Skeletal muscle satellite cell (primary cell): ENCODE results near the gene PAQR9.

Experiments used
- H3K27me3 ChIP-seq: 2 replicates; pipeline ENCODE4 v1.7.0; 2013; ENCODE audit warnings: low read length; ENCODE audit not compliant: control insufficient read depth, insufficient read depth
- H3K36me3 ChIP-seq: 2 replicates; pipeline ENCODE4 v1.7.0; 2013; ENCODE audit warnings: mild to moderate bottlenecking, control low read depth, low read length; ENCODE audit not compliant: insufficient read depth
- H3K4me1 ChIP-seq: 2 replicates; pipeline ENCODE4 v1.7.0; 2013; ENCODE audit warnings: low read length; ENCODE audit not compliant: control insufficient read depth, insufficient read depth
- H3K4me2 ChIP-seq: 2 replicates; pipeline ENCODE4 v1.7.0; 2013; ENCODE audit warnings: mild to moderate bottlenecking, low read length
- H3K4me3 ChIP-seq: 2 replicates; pipeline ENCODE4 v1.7.0; 2013; ENCODE audit warnings: low read length
- H3K9ac ChIP-seq: 2 replicates; pipeline ENCODE4 v1.7.0; 2013; ENCODE audit warnings: mild to moderate bottlenecking, low read depth, low read length, moderate library complexity
- H3K9me3 ChIP-seq: replicated peaks from 2 replicates; pipeline ENCODE4 v1.7.0; 2013; ENCODE audit warnings: mild to moderate bottlenecking, control low read depth, low read length

PAQR9 gene

DNA sequence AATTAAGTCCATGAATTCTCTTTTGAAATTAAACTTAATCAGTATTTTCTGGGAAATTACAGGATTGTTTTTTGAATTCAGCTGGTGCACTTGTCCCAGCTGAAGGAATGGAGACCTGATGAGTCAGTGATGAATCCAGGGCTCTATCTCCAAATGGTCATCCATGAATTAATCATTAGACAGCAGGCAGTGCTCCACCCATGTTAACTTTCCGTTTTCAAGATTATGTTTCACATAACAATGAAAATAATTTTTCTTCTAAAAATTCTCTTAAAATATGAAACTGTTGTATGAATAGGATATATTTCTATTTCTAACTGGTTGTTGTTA is 13.9 kb upstream of the PAQR9 start:
- H3K36me3 ChIP-seq = no peaks in the 10 kb centered on the region
- no peak overlapping the region for H3K9ac ChIP-seq
- H3K27me3 ChIP-seq = peaks cover 2% of the 10 kb centered on the region
- H3K4me2 ChIP-seq = no peak overlapping the region
- peaks cover 15% of the 10 kb centered on the region for H3K4me1 ChIP-seq
- no peaks in the 10 kb centered on the region for H3K9me3 ChIP-seq
- no peak overlapping the region for H3K4me3 ChIP-seq

DNA sequence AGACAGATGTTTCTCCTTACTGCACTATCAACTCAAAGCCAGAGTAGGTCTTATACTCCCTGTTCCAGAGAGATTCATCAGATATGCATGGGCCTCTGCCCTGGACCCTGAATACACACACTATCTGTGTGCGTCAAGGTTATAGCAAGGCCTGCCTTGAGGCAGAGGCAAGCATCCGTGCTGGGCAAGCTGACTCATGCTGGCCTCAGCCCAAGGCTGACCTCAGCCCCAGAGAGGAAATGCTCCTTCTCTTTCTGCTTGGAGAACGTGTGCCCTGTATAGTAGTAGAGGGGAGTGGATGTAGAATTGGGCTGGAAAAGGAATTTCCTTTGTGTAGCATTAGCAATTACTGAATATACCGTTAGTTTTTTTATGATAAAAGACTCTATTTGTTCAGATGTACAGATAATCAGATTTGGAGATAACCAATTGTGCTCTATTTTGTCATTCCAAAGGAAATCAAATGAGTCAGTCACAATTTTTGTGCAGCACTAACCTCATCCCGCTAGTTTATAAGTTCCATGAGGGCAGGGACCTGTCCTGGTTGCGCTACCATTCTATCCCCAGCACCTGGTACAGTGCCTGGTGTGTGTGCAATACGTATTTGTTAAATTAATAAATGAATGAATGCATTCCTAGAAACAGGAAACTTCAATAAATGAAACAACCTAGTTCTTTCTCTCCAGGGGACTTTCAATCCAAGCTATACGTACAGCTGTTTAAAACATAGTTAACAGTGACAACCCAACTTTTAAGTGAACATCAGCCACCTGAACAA is 13.3 kb upstream of the PAQR9 start:
- Histone ChIP-seq H3K27me3 (peaks cover 6% of the 10 kb centered on the region), H3K4me3 (no peak overlapping the region), H3K36me3 (no peaks in the 10 kb centered on the region), H3K4me2 (peak overlapping the region; percentile 28), H3K9me3 (no peaks in the 10 kb centered on the region), H3K9ac (no peak overlapping the region), H3K4me1 (peaks cover 15% of the 10 kb centered on the region)

DNA sequence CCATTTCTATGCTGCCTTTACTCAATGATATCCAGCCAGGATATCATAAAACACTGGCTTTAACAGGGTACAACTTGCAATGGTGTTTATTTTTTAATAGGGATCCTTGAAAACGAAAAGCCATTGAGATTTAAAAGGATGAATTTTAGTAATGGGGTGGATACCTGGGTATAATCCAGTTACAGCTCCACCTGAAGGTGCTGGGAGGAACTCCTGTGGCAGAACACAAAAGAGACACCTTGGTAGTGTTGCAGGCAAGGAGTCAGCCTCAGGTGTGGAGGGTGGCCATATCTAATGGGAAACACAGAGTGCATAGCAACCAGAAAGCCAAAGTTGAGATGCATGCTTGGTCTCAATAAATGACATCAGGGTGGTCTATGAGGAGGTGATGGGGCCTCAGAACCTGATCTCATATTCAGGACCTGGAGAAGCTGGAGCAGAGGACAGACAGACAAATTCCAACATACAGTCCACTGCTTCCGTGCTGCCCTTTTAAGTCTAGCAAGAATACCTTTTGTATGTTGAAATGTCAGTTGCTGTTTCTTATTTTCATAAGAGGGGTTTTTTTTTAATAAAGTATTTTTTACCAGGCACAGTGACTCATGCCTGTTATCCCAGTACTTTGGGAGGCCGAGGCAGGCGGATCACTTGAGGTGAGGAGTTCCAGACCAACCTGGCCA is 12.0 kb upstream of the PAQR9 start:
- H3K4me2 ChIP-seq = no peak overlapping the region
- H3K4me1 ChIP-seq = peaks cover 15% of the 10 kb centered on the region
- H3K9me3 ChIP-seq = no peaks in the 10 kb centered on the region
- peaks cover 6% of the 10 kb centered on the region for H3K27me3 ChIP-seq
- no peak overlapping the region for H3K4me3 ChIP-seq
- H3K9ac ChIP-seq = no peak overlapping the region
- H3K36me3 ChIP-seq = no peaks in the 10 kb centered on the region

DNA sequence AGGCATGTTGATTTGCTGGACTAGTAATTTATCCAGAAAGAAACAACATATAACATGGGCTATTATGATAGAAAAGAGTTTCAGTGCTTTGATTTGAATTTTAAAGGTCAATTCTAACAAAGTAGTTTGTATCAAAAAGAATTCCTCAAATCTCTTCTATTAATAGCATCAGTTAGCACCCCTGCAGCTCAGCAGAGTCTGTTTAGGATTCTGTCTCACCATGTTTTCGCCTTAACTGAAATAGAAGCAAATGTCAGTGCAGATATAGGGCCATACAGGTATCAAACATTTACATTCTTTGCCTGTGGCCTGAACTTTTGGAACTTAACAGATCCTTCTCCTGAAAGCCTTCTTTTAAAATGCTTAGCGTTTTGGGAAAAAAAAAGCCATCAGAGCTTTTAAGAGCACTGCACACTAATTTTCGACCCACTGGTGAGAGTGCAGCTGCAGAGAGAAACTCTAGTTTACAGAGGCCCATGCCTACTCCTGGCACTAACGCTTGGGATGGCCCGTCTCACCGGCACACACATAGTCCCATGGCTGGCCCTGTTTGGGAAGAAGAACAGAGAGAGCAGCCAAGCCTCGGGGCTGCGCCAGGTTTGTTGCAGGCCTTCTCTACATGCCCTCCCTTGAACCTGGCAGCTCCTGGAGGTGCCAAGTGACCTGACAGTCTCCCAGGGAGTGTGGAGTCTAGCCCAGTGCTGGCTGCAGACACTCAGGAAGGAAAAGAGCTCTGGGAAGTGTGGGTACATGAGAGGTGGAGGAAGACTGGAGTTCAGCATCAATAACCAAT is 9.9 kb upstream of the PAQR9 start:
- no peaks in the 10 kb centered on the region for H3K9me3 ChIP-seq
- no peak overlapping the region for H3K9ac ChIP-seq
- peaks cover 15% of the 10 kb centered on the region for H3K4me1 ChIP-seq
- no peaks in the 10 kb centered on the region for H3K36me3 ChIP-seq
- H3K4me3 ChIP-seq = no peak overlapping the region
- H3K27me3 ChIP-seq = peaks cover 6% of the 10 kb centered on the region
- H3K4me2 ChIP-seq = no peak overlapping the region

DNA sequence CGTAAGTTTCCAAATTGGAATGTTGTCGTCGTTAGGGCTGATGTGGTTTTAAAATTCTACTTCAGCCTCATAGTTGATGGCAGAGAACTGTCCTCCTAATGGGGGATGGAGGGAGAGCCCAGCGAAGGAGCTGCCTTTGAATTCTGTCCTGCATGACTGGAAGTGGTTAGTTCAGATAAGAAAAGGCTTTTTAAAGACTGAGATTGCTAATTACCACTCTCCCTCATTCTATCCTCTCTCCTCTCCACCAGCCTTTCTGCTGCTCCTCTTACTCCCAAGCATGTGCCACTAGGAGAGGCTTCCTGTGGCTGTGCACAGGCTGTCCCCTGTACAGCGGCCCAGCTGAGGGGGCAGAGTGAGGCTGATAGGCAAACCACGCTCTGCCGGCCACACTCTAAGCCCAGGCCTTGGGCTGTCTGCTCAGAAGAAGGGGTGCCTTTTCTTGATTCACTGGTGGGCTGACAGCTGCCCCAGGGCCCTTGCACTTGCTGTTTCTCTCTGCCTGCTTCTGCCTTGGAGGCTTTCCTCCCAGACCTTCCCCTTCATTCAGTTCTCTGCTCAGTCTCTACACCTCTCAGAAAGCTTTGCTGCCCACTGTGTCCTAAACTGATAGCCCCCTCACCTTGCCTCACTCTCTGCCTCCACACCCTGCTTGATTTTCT is 8.7 kb upstream of the PAQR9 start:
- H3K9me3 ChIP-seq = no peaks in the 10 kb centered on the region
- H3K4me1 ChIP-seq = peaks cover 12% of the 10 kb centered on the region
- no peak overlapping the region for H3K9ac ChIP-seq
- H3K36me3 ChIP-seq = no peaks in the 10 kb centered on the region
- H3K4me3 ChIP-seq = no peak overlapping the region
- H3K4me2 ChIP-seq = no peak overlapping the region
- H3K27me3 ChIP-seq = peaks cover 6% of the 10 kb centered on the region

DNA sequence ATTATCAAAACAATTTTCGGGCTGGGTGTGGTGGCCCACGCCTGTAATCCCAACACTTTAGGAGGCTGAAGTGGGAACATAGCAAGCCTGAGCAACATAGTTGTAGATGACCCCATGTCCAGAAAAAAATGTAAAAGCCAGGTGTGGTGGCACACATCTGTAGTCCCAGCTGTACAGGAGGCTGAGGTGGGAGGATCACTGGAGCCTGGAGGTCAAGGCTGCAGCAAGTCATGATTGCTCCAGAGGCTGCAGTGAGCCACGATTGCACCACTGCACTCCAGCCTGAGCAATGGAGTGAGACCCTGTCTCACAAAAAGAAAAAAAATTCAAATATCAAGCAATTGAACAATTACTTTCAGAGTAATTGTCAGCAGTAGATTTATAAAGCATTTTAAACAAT is 8.0 kb upstream of the PAQR9 start:
- Histone ChIP-seq H3K27me3 (peaks cover 10% of the 10 kb centered on the region), H3K36me3 (no peaks in the 10 kb centered on the region), H3K4me2 (no peak overlapping the region), H3K4me1 (peaks cover 4% of the 10 kb centered on the region), H3K9me3 (no peaks in the 10 kb centered on the region), H3K4me3 (no peak overlapping the region), H3K9ac (no peak overlapping the region)

DNA sequence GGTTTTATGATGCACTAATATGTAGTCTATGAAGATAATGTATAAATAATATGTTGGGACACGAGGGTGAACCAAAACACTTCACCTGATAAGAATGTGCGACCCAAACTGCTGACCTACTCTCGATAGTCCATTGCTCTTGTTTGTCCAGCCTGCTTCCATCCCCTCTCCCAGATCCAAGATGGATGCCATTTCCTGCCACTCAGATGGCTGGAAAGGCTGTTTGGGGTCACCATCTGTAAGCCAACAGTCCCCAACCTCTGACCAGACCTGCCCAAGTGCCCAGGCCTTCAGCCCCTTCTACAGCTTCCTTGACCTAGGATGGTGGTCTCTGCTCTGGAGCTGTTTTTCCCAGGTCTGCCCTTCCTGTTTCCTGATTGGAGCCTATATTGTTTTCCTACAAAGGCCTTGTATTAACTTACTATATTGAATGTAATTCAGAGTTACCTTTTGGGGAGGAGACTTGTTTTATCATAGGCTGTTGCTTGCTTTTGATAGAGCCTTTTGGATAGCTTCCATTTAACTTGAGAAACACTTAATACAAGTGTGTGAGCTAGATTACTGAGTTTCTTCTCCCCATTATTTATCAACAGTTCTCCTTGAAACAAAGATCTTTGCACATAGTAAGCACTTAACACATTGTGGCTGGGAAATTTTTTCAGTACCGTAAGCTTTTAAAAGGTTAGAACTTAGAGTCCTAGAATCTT is 5.0 kb upstream of the PAQR9 start:
- Histone ChIP-seq H3K4me2 (no peak overlapping the region), H3K4me3 (no peak overlapping the region), H3K9ac (no peak overlapping the region), H3K36me3 (no peaks in the 10 kb centered on the region), H3K27me3 (peaks cover 23% of the 10 kb centered on the region), H3K4me1 (no peaks in the 10 kb centered on the region), H3K9me3 (no peaks in the 10 kb centered on the region)

DNA sequence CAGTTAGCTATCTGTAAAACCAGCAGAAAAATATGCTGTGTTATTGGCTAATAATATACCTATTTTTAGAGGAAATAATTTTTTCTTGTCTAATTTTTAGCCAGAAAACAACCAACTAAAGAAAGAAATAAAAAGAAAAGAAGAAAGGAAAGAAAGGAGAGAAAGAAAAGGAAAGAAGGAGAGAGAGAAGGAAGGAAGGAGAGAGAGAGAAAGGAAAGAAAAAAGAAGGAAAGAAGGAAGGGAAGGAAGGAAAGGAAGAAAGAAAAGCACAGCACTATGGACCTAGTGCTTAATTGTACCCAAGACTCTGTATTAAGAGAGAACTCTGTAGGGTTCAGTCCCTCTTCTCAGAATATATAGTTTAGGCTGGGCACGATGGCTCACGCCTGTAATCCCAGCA is 3.3 kb upstream of the PAQR9 start:
- H3K4me2 ChIP-seq = no peak overlapping the region
- no peak overlapping the region for H3K9ac ChIP-seq
- H3K4me3 ChIP-seq = no peak overlapping the region
- no peaks in the 10 kb centered on the region for H3K9me3 ChIP-seq
- H3K4me1 ChIP-seq = no peaks in the 10 kb centered on the region
- peaks cover 30% of the 10 kb centered on the region for H3K27me3 ChIP-seq
- no peaks in the 10 kb centered on the region for H3K36me3 ChIP-seq

DNA sequence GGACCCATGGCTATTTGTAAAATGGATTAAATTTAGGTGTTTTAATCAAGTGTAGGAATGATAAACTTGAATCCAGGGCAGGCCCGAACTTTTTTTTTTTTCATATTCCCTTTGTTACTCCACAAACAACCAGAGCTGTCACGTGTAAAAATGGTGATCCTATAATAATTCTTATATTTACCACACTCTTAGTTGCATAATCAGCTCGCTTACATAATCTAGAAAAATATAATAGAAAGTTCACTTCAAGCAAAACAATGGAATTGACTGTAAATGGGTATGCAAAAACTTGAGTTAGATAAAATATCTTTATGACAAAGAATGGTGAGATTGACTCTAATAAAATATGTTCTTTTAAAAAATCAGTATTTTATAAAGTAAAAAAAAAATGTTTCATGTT is 2.1 kb upstream of the PAQR9 start:
- H3K4me3 ChIP-seq = no peak overlapping the region
- H3K4me2 ChIP-seq = no peak overlapping the region
- H3K36me3 ChIP-seq = no peaks in the 10 kb centered on the region
- no peaks in the 10 kb centered on the region for H3K4me1 ChIP-seq
- H3K27me3 ChIP-seq = peaks cover 41% of the 10 kb centered on the region
- H3K9me3 ChIP-seq = no peaks in the 10 kb centered on the region
- H3K9ac ChIP-seq = no peak overlapping the region

DNA sequence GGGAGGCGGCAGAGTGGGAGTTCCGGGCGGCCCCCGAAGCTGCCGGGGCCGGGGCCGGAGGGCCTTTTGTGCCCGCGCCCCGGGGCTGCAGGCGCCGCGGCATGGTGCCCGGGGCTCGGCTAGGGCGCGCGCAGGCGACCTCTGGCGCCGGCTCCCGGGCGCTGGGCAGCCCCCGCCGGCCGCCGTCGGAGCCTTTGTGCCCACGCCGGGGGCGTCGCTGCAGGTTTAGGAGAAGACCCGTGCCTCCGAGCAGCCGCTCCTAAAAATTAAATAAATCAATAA is 299 bp downstream of the PAQR9 start:
- Histone ChIP-seq H3K4me2 (peak overlapping the region; percentile 85), H3K9me3 (no peaks in the 10 kb centered on the region), H3K9ac (no peak overlapping the region), H3K4me3 (peak overlapping the region; percentile 71), H3K27me3 (peaks cover 52% of the 10 kb centered on the region), H3K4me1 (peaks cover 7% of the 10 kb centered on the region), H3K36me3 (no peaks in the 10 kb centered on the region)
